Kidney epithelial cell (primary cell): ENCODE results near the gene PLAAT2. TPM values are rescaled to one million over a fixed set of nuclear protein-coding genes. Genes with fewer than 3 reads are reported as not detected.

ENCODE experiments used
- DNase-seq: peaks from one replicate; pipeline ENCODE4 v3.0.0-alpha.2; 2010; ENCODE audit warnings: low read depth
- H3K27me3 ChIP-seq: 2 replicates; pipeline ENCODE4 v1.6.0; 2011; ENCODE audit warnings: low read length; ENCODE audit not compliant: control insufficient read depth, insufficient read depth
- H3K36me3 ChIP-seq: 2 replicates; pipeline ENCODE4 v1.5.1; 2011; ENCODE audit warnings: low read length; ENCODE audit not compliant: control insufficient read depth, insufficient read depth
- H3K4me3 ChIP-seq: 2 replicates; pipeline ENCODE4 v1.5.1; 2011; ENCODE audit warnings: low read depth, mild to moderate bottlenecking, control low read depth, low read length
- total RNA-seq: library from RNA; depleted of rRNA; stranded (reverse); fragments of >200 nt; gene quantifications from 2 replicates; pipeline ENCODE4 v1.2.3, GENCODE V29; 2015
- TF ChIP-seq, protein P1 (sequence below): IDR thresholded peaks from 2 replicates; pipeline ENCODE4 v1.5.1; 2011; ENCODE audit warnings: mild to moderate bottlenecking, moderate library complexity, low read length, control low read depth, inconsistent platforms; ENCODE audit not compliant: insufficient read depth, poor library complexity, severe bottlenecking

PLAAT2 gene
- total RNA-seq, 1 donor from 2014 or later, result not detected

DNA sequence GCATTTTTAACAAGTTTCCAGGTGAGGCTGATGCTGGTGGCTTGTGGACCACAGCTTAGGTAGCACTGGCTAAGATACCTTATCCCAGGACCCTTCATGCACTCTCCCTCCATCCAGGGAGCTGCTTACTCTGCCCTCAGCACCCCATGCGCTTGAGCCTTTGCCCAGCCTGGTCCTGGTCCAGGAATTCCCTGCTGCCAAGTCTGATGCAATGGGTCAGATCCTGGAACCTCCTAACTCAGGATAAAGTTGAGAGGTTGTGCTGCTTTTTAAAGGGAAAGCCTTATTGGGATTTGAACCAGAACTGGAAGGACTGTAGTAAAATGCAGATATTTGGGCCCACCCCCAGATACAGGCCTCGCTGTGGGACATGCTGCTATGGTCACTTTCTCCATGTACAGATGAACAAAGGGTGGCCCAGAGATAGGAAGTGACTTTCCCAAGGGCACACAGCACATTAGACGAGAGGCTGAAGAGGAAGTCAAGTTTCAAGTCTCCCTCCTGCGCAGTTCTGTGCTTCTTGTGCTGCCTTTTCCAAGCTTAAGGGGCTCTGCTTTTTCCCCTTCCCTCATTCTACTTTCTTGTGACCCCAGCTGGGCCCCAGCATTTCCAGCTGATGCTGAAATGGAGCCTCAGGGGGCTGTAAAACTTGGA, 58.1 kb downstream of the PLAAT2 start:
- TF ChIP-seq, protein P1, sequence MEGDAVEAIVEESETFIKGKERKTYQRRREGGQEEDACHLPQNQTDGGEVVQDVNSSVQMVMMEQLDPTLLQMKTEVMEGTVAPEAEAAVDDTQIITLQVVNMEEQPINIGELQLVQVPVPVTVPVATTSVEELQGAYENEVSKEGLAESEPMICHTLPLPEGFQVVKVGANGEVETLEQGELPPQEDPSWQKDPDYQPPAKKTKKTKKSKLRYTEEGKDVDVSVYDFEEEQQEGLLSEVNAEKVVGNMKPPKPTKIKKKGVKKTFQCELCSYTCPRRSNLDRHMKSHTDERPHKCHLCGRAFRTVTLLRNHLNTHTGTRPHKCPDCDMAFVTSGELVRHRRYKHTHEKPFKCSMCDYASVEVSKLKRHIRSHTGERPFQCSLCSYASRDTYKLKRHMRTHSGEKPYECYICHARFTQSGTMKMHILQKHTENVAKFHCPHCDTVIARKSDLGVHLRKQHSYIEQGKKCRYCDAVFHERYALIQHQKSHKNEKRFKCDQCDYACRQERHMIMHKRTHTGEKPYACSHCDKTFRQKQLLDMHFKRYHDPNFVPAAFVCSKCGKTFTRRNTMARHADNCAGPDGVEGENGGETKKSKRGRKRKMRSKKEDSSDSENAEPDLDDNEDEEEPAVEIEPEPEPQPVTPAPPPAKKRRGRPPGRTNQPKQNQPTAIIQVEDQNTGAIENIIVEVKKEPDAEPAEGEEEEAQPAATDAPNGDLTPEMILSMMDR, result no peak
- H3K27me3 ChIP-seq, result no peaks in the 10 kb centered on the region
- no peak for DNase-seq
- no peak overlapping the region for H3K4me3 ChIP-seq
- no peaks in the 10 kb centered on the region for H3K36me3 ChIP-seq

DNA sequence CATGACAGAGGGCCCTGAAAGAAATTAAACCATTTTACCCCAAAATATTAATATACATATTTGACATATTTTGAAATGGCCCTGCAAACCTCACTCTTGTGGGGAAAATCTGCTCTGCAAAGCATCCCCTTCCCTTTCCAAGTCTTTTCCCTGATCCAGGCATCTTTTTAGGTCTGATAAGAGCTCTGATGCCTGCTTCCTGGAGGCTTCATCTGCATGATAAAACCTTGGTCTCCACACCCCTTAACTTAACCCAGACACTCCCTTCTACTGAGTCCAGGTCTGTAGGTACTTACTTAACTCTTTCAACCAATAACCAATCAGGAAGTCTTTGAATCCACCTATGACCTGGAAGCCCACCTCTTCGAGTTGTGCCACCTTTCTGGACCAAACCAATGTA, 59.1 kb downstream of the PLAAT2 start:
- TF ChIP-seq, protein P1, result no peak
- DNase-seq, result no peak
- no peak overlapping the region for H3K4me3 ChIP-seq

DNA sequence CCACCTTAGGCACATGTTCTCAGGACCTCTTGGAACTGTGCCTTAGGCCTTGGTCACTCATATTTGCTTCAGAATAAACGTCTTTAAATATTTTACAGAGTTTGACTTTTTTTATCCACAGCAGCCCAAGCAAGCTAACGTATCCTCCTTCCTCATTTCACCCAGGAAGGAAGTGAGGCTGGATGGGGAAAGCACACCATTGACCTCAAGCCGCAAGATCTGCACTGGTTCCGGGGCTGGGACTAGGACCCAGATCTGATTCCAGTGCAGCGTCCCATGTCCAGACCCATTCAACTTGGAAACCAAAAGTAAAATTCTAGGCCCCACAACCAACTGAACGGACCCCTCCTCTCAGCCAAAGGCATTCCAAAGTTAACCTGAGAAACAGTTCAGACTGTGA, 59.7 kb downstream of the PLAAT2 start:
- Histone ChIP-seq H3K36me3 (no peaks in the 10 kb centered on the region), H3K4me3 (no peak overlapping the region), H3K27me3 (no peaks in the 10 kb centered on the region)
- DNase-seq, result no peak
- TF ChIP-seq, protein P1, result no peak

More for the DNA sequence above, 59.1 kb downstream of the PLAAT2 start:
- Histone ChIP-seq H3K36me3 (no peaks in the 10 kb centered on the region), H3K27me3 (no peaks in the 10 kb centered on the region)

Other genes with a start within 250 kb of the PLAAT2 start
- gene SLC22A9, start 193.6 kb downstream of the PLAAT2 start, total RNA-seq, result not detected in 2 replicates
- 0.14 and 0.17 TPM in 2 replicates for gene PLAAT5, start 72.2 kb downstream of the PLAAT2 start, total RNA-seq
- not detected in 2 replicates for gene LGALS12, start 57.3 kb downstream of the PLAAT2 start, total RNA-seq
- 14.1 and 14.7 TPM in 2 replicates for gene PLAAT4, start 26.6 kb downstream of the PLAAT2 start, total RNA-seq
- 81.0 and 85.7 TPM in 2 replicates for gene PLAAT3, start 51.1 kb upstream of the PLAAT2 start, total RNA-seq
- gene ATL3, start 108.0 kb upstream of the PLAAT2 start, total RNA-seq, result 42.6 and 42.7 TPM in 2 replicates
- gene RTN3, start 118.1 kb upstream of the PLAAT2 start, total RNA-seq, result 102 and 107 TPM in 2 replicates
- gene ZFTA, start 205.4 kb upstream of the PLAAT2 start, total RNA-seq, result 25.1 and 59.3 TPM in 2 replicates